SW 1271 (cell line): ENCODE data around the gene GALR3.

Experiments
- DNase-seq, 2 experiments: peaks; one replicate each; lab custom pipeline; 2025; lab: John Stamatoyannopoulos, UW

Gene GALR3

GRCh38 chr22:37822079-37822833, 926 bp upstream of the GALR3 start:
- DNase-seq: no peak

GRCh38 chr22:37824674-37825641, 1.8 kb downstream of the GALR3 start:
- DNase-seq: peak in 1 of 2 experiments; percentile 15

GRCh38 chr22:37827056-37827455, 3.9 kb downstream of the GALR3 start:
- DNase-seq: no peak

GRCh38 chr22:37830093-37830842, 7.1 kb downstream of the GALR3 start:
- DNase-seq: no peak

GRCh38 chr22:37831472-37831871, 8.3 kb downstream of the GALR3 start:
- DNase-seq: no peak

- DNase-seq: no peak
Observed at GRCh38 chr22:37832022-37832857, 9.1 kb downstream of the GALR3 start.

- DNase-seq: no peak
Observed at GRCh38 chr22:37842015-37842793, 19.0 kb downstream of the GALR3 start.

GRCh38 chr22:37843741-37844089, 20.5 kb downstream of the GALR3 start:
- peak in 1 of 2 experiments; percentile 20 for DNase-seq

- no peak for DNase-seq
Observed at GRCh38 chr22:37844904-37845329, 21.7 kb downstream of the GALR3 start.

- DNase-seq: no peak
Observed at GRCh38 chr22:37846433-37846832, 23.3 kb downstream of the GALR3 start.

- peak in 1 of 2 experiments; percentile 56 for DNase-seq
Observed at GRCh38 chr22:37848587-37849088, 25.5 kb downstream of the GALR3 start.

- peak; percentile 29 to 84 for DNase-seq
Observed at GRCh38 chr22:37849089-37849751, 26.0 kb downstream of the GALR3 start, which contains the start of gene EIF3L. TSS of gene EIF3L (plus strand) at chr22:37849419. CDS start at chr22:37849450, 31 bp downstream.

- no peak for DNase-seq
Observed at GRCh38 chr22:37850801-37851200, 27.6 kb downstream of the GALR3 start.

- DNase-seq: no peak
Observed at GRCh38 chr22:37852418-37852817, 29.2 kb downstream of the GALR3 start.

- no peak for DNase-seq
Observed at GRCh38 chr22:37854946-37855345, 31.8 kb downstream of the GALR3 start.

- DNase-seq: no peak
Observed at GRCh38 chr22:37855462-37855861, 32.3 kb downstream of the GALR3 start.

- no peak for DNase-seq
Observed at GRCh38 chr22:37860796-37861421, 37.7 kb downstream of the GALR3 start.

GRCh38 chr22:37862570-37863325, 39.6 kb downstream of the GALR3 start:
- no peak for DNase-seq
